GM12878 (cell line): Measurements from ENCODE around the gene WDR86. TPM values are rescaled to one million over a fixed set of nuclear protein-coding genes. Genes with fewer than 3 reads are reported as not detected.

Experiments used
- ATAC-seq: fragments of 200-7000 bp; cut with Tn5 transposase; 3 replicates; pipeline ENCODE4 v1.9.1; 2020; ENCODE audit warnings: mild to moderate bottlenecking, moderate library complexity
- BruUV-seq: library from RNA; stranded (reverse); fragments of 400-500 nt; replicated peaks from 2 replicates; lab custom pipeline; 2021; lab: Mats Ljungman, UMichigan
- CTCF ChIA-PET: fragments of 300-600 bp; sonication (Branson Sonifier 250); formaldehyde crosslinking; extraction: SDS; loops from one replicate; lab custom pipeline; 2021; ENCODE audit warnings: inconsistent platforms; lab: Yijun Ruan, JAX
- POLR2A ChIA-PET: fragments of 350-600 bp; formaldehyde crosslinking; extraction: SDS; loops from one replicate; lab custom pipeline; 2021; ENCODE audit warnings: inconsistent platforms; lab: Charles Lee
- RAD21 ChIA-PET: fragments of 300-600 bp; sonication (Branson Sonifier 250); formaldehyde crosslinking; loops from one replicate; lab custom pipeline; 2023; ENCODE audit warnings: antibody characterized with exemption; ENCODE audit not compliant: unreplicated experiment; lab: Charles Lee
- SMC1A ChIA-PET: fragments of 300-600 bp; sonication (Branson Sonifier 250); formaldehyde crosslinking; loops from one replicate; lab custom pipeline; 2023; ENCODE audit not compliant: unreplicated experiment, uncharacterized antibody; lab: Charles Lee
- DNase-seq: peaks from one replicate; pipeline ENCODE4 v3.0.0-alpha.2; 2011; ENCODE audit warnings: low read depth, low spot score
- FAIRE-seq: peaks from 3 replicates; lab custom pipeline; 2011; peaks lifted over from hg19 to GRCh38; lab: Jason Lieb, UNC
- H2AFZ ChIP-seq: 2 replicates; pipeline ENCODE4 v1.6.0; 2011; ENCODE audit warnings: low read depth, low read length, control low read depth; ENCODE audit not compliant: control insufficient read depth
- H3K27ac ChIP-seq: 2 replicates; pipeline ENCODE4 v1.5.1; 2011; ENCODE audit warnings: control low read depth; ENCODE audit not compliant: control insufficient read depth, insufficient read depth
- H3K27me3 ChIP-seq, 2 experiments: replicated peaks in 1 of 2; 2 replicates each; pipeline versions ENCODE4 v1.6.0 to v1.6.1; 2011; ENCODE audit warnings: low read length in 1 of 2; ENCODE audit not compliant: control insufficient read depth in 2 of 2, insufficient read depth in 2 of 2
- H3K36me3 ChIP-seq, 2 experiments: 2 replicates each; pipeline ENCODE4 v1.5.1; 2011; ENCODE audit warnings: low read length in 1 of 2; ENCODE audit not compliant: control insufficient read depth in 2 of 2, insufficient read depth in 2 of 2
- H3K4me1 ChIP-seq: 2 replicates; pipeline ENCODE4 v1.6.1; 2011; ENCODE audit warnings: mild to moderate bottlenecking, low read length, moderate library complexity, mixed read lengths; ENCODE audit not compliant: control insufficient read depth, insufficient read depth
- H3K4me2 ChIP-seq: 2 replicates; pipeline ENCODE4 v1.6.0; 2011; ENCODE audit warnings: control low read depth; ENCODE audit not compliant: control insufficient read depth, insufficient read depth
- H3K4me3 ChIP-seq: fragments of 200-600 bp; sonication (generic); 2 replicates; pipeline ENCODE4 v1.5.1; 2016
- H3K79me2 ChIP-seq: 2 replicates; pipeline ENCODE4 v1.6.0; 2011; ENCODE audit warnings: low read length; ENCODE audit not compliant: control insufficient read depth, insufficient read depth
- H3K9ac ChIP-seq: 2 replicates; pipeline ENCODE4 v1.8.0; 2011; ENCODE audit warnings: low read length, control low read depth, mixed read lengths; ENCODE audit not compliant: control insufficient read depth, insufficient read depth
- H3K9me3 ChIP-seq: replicated peaks from 3 replicates; pipeline ENCODE4 v1.5.1; 2011; ENCODE audit warnings: mild to moderate bottlenecking, low read length; ENCODE audit not compliant: control insufficient read depth, insufficient read depth
- H4K20me1 ChIP-seq: 2 replicates; pipeline ENCODE4 v1.6.0; 2011; ENCODE audit not compliant: control insufficient read depth, insufficient read depth
- BMI1 ChIP-seq: fragments of 450-650 bp; IDR thresholded peaks from 2 replicates; pipeline ENCODE4 v1.6.1; 2016; ENCODE audit warnings: mild to moderate bottlenecking, moderate library complexity, borderline replicate concordance
- CBFB ChIP-seq: IDR thresholded peaks from 2 replicates; pipeline ENCODE4 v1.6.1; 2016; ENCODE audit warnings: antibody characterized with exemption, low read depth
- CHD1 ChIP-seq: IDR thresholded peaks from 2 replicates; pipeline ENCODE4 v1.6.1; 2012; ENCODE audit warnings: low read depth, low read length, improper control_type of control experiment
- CHD2 ChIP-seq: IDR thresholded peaks from 2 replicates; pipeline ENCODE4 v1.6.1; 2011; ENCODE audit warnings: low read depth, low read length, improper control_type of control experiment, borderline replicate concordance
- CHD4 ChIP-seq: fragments of 200-600 bp; sonication (generic); IDR thresholded peaks from 2 replicates; pipeline ENCODE4 v1.6.1; 2016; ENCODE audit warnings: mild to moderate bottlenecking
- EGR1 ChIP-seq, 2 experiments: IDR thresholded peaks; 1 replicate in 1 of 2; 2 replicates in 1 of 2; pipeline ENCODE4 v1.6.1; 2011 to 2012; ENCODE audit warnings: low read depth in 2 of 2, low read length in 2 of 2, borderline replicate concordance in 1 of 2, mild to moderate bottlenecking in 1 of 2, moderate library complexity in 1 of 2
- ELK1 ChIP-seq: IDR thresholded peaks from 2 replicates; pipeline ENCODE4 v1.6.1; 2012; ENCODE audit warnings: low read depth, low read length, improper control_type of control experiment
- EP300 ChIP-seq, 2 experiments: fragments of 150-350 bp in 1 of 2; IDR thresholded peaks; 2 replicates each; pipeline ENCODE4 v1.6.1; 2011 to 2012; ENCODE audit warnings: low read depth in 2 of 2, low read length in 2 of 2, borderline replicate concordance in 1 of 2, improper control_type of control experiment in 1 of 2, inconsistent platforms in 1 of 2; ENCODE audit not compliant: control insufficient read depth in 1 of 2
- FOS ChIP-seq: IDR thresholded peaks from 3 replicates; pipeline ENCODE4 v1.6.1; 2011; ENCODE audit warnings: borderline replicate concordance; ENCODE audit not compliant: insufficient read length; ENCODE audit errors: extremely low read depth
- GABPA ChIP-seq: IDR thresholded peaks from 2 replicates; pipeline ENCODE4 v1.6.1; 2014; ENCODE audit warnings: antibody characterized with exemption, low read depth, mild to moderate bottlenecking, inconsistent platforms
- KAT2A ChIP-seq: conservative IDR thresholded peaks from 2 replicates; pipeline ENCODE4 v1.6.1; 2011; ENCODE audit warnings: low read depth, low read length; ENCODE audit not compliant: control insufficient read depth
- MEF2A ChIP-seq: IDR thresholded peaks from 2 replicates; pipeline ENCODE4 v1.6.1; 2011; ENCODE audit warnings: low read depth, mild to moderate bottlenecking, low read length, moderate library complexity; ENCODE audit not compliant: insufficient read depth
- PAX8 ChIP-seq: fragments of 450-650 bp; IDR thresholded peaks from 2 replicates; pipeline ENCODE4 v1.6.1; 2017; ENCODE audit warnings: mild to moderate bottlenecking, moderate library complexity
- PKNOX1 ChIP-seq: fragments of 450-650 bp; IDR thresholded peaks from 2 replicates; pipeline ENCODE4 v1.6.1; 2016; ENCODE audit warnings: mild to moderate bottlenecking
- RAD21 ChIP-seq: IDR thresholded peaks from 2 replicates; pipeline ENCODE4 v1.6.1; 2011; ENCODE audit warnings: mild to moderate bottlenecking, low read depth, low read length, moderate library complexity; ENCODE audit not compliant: insufficient read depth
- ZNF207 ChIP-seq: fragments of 450-650 bp; IDR thresholded peaks from 2 replicates; pipeline ENCODE4 v1.6.1; 2014; ENCODE audit warnings: antibody characterized with exemption, mild to moderate bottlenecking, borderline replicate concordance
- WGBS: methylation state at CpG from one replicate; pipeline ENCODE4 v1.1.6; 2016; ENCODE audit warnings: low lambda C conversion rate; ENCODE audit not compliant: insufficient replicate concordance, insufficient coverage; ENCODE audit errors: missing lambda C conversion rate; 5-methylcytosine and 5-hydroxymethylcytosine counted together
- in situ Hi-C: fragments of 300-500 bp; cut with MboI; formaldehyde crosslinking; loops from 9 replicates; pipeline ENCODE4 v1.14.3; 2018; ENCODE audit warnings: mixed read lengths
- intact Hi-C: fragments of 100-400 bp; cut with micrococcal nuclease; formaldehyde crosslinking; loops from one replicate; pipeline ENCODE4 v1.14.2; 2022; ENCODE audit not compliant: unreplicated experiment
- polyA plus RNA-seq, 11 experiments: library from polyadenylated mRNA; depleted of rRNA in 4 of 11; unstranded in 6 of 11; stranded (reverse) in 5 of 11; fragments of >200 nt; fragmentation: Nextera tagmentation in 4 of 11; fragmentation: Illumina TruSeq in 1 of 11; extraction: Ambion mirVana in 4 of 11; extraction: Trizol in 1 of 11; gene quantifications; 1 replicate in 1 of 11; 2 replicates in 10 of 11; pipeline versions ENCODE4 v1.2.1 to v1.2.3, GENCODE V29; 2011 to 2016; ENCODE audit warnings: inconsistent platforms in 2 of 11, missing spikeins in 2 of 11, low read depth in 1 of 11
- total RNA-seq, 4 experiments: library from RNA; depleted of rRNA in 3 of 4; stranded (reverse); fragments of >200 nt in 3 of 4; fragmentation: Illumina TruSeq in 1 of 4; extraction: Trizol in 1 of 4; gene quantifications; 2 replicates each; pipeline versions ENCODE4 v1.2.1 to v1.2.3, GENCODE V29; 2013 to 2021
- TF ChIP-seq, protein P1 (sequence below): fragments of 450-650 bp; IDR thresholded peaks from 2 replicates; pipeline ENCODE4 v1.6.1; 2017; ENCODE audit warnings: low read depth, mild to moderate bottlenecking, moderate library complexity

Gene WDR86
- total and polyA plus RNA-seq, 10 of the 15 experiments (the other 5 are each of a cell fraction or from before 2014, with no cell fraction given) = 0.05 to 0.19 (median 0.15) TPM; not detected in 7

DNA sequence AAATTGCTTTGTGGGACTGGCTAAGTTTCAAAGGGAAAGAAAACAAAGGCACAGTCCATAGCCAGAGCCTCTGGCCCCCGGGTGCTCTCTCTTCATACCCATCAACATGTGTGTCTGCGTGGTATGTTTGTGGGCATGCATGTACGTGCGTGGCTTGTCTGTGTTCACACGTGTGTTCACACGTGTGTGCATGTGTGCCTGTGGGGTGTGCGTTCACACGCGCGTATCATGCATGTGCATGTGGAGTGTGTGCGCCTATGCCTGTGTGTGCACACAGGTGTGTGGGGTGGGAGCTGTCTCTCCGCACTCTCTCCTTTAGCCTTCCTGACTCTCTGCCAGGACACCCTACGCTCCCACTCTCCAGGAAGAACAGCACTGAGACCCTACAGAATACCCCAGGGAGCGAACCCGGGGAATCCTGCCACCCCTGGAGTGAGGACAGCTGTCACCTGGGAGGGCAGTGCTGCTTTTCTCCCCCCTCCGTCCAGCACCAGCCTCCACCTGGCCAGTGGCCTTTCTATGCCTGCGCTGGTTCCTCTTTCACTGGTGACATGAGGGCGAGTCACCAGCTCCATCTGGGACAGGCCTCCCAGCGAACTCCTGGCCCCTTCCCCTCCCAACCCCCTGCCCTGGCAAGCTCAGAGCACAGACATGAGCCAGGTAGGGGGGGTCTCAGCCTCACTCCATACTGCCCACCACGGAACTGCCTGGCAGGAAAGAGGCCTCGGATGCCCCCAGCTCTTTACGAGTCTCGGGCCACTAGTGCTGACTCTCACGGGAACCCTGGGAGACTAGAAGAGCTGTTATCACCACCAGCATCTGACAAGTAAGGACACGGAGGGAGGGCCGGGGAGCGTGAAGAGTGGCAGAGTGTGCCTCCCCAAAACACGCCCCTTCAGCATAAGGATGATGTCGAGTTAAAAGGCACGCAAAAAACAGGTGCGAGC lies 16.5 kb downstream of the WDR86 start (continued):
- TF ChIP-seq CHD2 = no peak

- no peak overlapping the region for H3K9ac ChIP-seq
- in situ Hi-C loops = no loop called here
- BruUV-seq = no TSS peak
- ChIA-PET CTCF (interaction anchor here (0.6 kb wide), 1 partner anchor 51 kb away, joined by 3 read pairs; the partner anchor contains the start of gene NUB1), RAD21 (no interaction called here), SMC1A (no interaction called here), POLR2A (no interaction called here)
- no peak for FAIRE-seq
- no peak overlapping the region for H3K27ac ChIP-seq
- H3K4me3 ChIP-seq = no peak overlapping the region
- no peaks in the 10 kb centered on the region for H3K4me1 ChIP-seq
- 67% methylated on average over 11 of the region's 13 CpGs for WGBS
- TF ChIP-seq ELK1 (no peak), CHD4 (no peak), EGR1 (IDR thresholded peaks at IDR 0.05; ENCODE audit: borderline replicate concordance in 1 of 2, low read depth in 2 of 2, low read length in 2 of 2) (no peak), RAD21 (no peak), CHD1 (no peak), PAX8 (no peak), BMI1 (no peak), MEF2A (no peak), CBFB (no peak), ZNF207 (no peak), FOS (no peak), GABPA (no peak), PKNOX1 (no peak), KAT2A (no peak), EP300 (IDR thresholded peaks at IDR 0.05; ENCODE audit: borderline replicate concordance in 1 of 2, control insufficient read depth in 1 of 2, low read depth in 2 of 2, low read length in 2 of 2) (no peak)
- TF ChIP-seq, protein P1, sequence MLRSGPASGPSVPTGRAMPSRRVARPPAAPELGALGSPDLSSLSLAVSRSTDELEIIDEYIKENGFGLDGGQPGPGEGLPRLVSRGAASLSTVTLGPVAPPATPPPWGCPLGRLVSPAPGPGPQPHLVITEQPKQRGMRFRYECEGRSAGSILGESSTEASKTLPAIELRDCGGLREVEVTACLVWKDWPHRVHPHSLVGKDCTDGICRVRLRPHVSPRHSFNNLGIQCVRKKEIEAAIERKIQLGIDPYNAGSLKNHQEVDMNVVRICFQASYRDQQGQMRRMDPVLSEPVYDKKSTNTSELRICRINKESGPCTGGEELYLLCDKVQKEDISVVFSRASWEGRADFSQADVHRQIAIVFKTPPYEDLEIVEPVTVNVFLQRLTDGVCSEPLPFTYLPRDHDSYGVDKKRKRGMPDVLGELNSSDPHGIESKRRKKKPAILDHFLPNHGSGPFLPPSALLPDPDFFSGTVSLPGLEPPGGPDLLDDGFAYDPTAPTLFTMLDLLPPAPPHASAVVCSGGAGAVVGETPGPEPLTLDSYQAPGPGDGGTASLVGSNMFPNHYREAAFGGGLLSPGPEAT = no peak
- intact Hi-C loops = no loop called here
- H4K20me1 ChIP-seq = no peaks in the 10 kb centered on the region
- H3K27me3 ChIP-seq = no peaks in the 10 kb centered on the region; a peak in 1 of 4 replicates
- DNase-seq = no peak
- no peaks in the 10 kb centered on the region for H3K79me2 ChIP-seq
- no peak for ATAC-seq
- H2AFZ ChIP-seq = no peak overlapping the region
- H3K36me3 ChIP-seq = no peaks in the 10 kb centered on the region
- no peaks in the 10 kb centered on the region for H3K9me3 ChIP-seq
- no peak overlapping the region for H3K4me2 ChIP-seq
Observed at GRCh38 chr7:151392426-151392825, 17.4 kb downstream of the WDR86 start.
